MCF 10A (cell line): ENCODE measurements around the gene VAMP5. TPM values are rescaled to one million over a fixed set of nuclear protein-coding genes. Genes with fewer than 3 reads are reported as not detected.

Source experiments
- BruUV-seq: library from RNA; stranded (reverse); fragments of 400-500 nt; replicated peaks from 2 replicates; lab custom pipeline; 2021; lab: Mats Ljungman, UMichigan
- CTCF ChIA-PET: fragments of 300-600 bp; sonication (Branson Sonifier 250); formaldehyde crosslinking; extraction: SDS; loops from one replicate; lab custom pipeline; 2021; ENCODE audit warnings: antibody characterized with exemption, inconsistent platforms; lab: Yijun Ruan, JAX
- POLR2A ChIA-PET: fragments of 300-600, 350-650 bp; sonication (Branson Sonifier 250); formaldehyde crosslinking; extraction: SDS; loops from one replicate; lab custom pipeline; 2020; ENCODE audit warnings: antibody characterized with exemption, inconsistent platforms; lab: Yijun Ruan, JAX
- DNase-seq: peaks from one replicate; pipeline ENCODE4 v3.0.0-alpha.2; 2018; ENCODE audit not compliant: unreplicated experiment
- H3K27ac Mint-ChIP-seq: one replicate; pipeline ENCODE4 v1.8.0; 2022; ENCODE audit warnings: mild to moderate bottlenecking, low read depth, mixed read lengths; ENCODE audit not compliant: unreplicated experiment
- H3K27me3 Mint-ChIP-seq: one replicate; pipeline ENCODE4 v1.8.0; 2022; ENCODE audit warnings: mixed read lengths; ENCODE audit not compliant: insufficient read depth, unreplicated experiment
- H3K36me3 Mint-ChIP-seq: one replicate; pipeline ENCODE4 v1.8.0; 2022; ENCODE audit warnings: mild to moderate bottlenecking, moderate library complexity, mixed read lengths; ENCODE audit not compliant: insufficient read depth, unreplicated experiment
- H3K4me1 Mint-ChIP-seq: one replicate; pipeline ENCODE4 v1.8.0; 2022; ENCODE audit warnings: mixed read lengths; ENCODE audit not compliant: insufficient read depth, unreplicated experiment
- H3K4me3 Mint-ChIP-seq: one replicate; pipeline ENCODE4 v1.8.0; 2022; ENCODE audit warnings: mild to moderate bottlenecking, moderate library complexity, mixed read lengths; ENCODE audit not compliant: unreplicated experiment
- H3K9me3 Mint-ChIP-seq: one replicate; pipeline ENCODE4 v1.8.0; 2022; ENCODE audit warnings: mixed read lengths; ENCODE audit not compliant: unreplicated experiment
- intact Hi-C: fragments of 100-400 bp; cut with micrococcal nuclease; formaldehyde crosslinking; loops from 2 replicates; pipeline ENCODE4 v1.14.1; 2022
- total RNA-seq: library from RNA; stranded (reverse); gene quantifications from 2 replicates; pipeline ENCODE4 v1.2.3, GENCODE V29; 2022
- TF ChIP-seq, protein P1 (sequence below): fragments of 200-600 bp; IDR thresholded peaks from one replicate; pipeline ENCODE4 v1.8.0; 2022; ENCODE audit warnings: antibody characterized with exemption, mild to moderate bottlenecking; ENCODE audit not compliant: unreplicated experiment

Gene VAMP5
- total RNA-seq, 1 experiment from 2014 or later: 1.6 TPM

DNA sequence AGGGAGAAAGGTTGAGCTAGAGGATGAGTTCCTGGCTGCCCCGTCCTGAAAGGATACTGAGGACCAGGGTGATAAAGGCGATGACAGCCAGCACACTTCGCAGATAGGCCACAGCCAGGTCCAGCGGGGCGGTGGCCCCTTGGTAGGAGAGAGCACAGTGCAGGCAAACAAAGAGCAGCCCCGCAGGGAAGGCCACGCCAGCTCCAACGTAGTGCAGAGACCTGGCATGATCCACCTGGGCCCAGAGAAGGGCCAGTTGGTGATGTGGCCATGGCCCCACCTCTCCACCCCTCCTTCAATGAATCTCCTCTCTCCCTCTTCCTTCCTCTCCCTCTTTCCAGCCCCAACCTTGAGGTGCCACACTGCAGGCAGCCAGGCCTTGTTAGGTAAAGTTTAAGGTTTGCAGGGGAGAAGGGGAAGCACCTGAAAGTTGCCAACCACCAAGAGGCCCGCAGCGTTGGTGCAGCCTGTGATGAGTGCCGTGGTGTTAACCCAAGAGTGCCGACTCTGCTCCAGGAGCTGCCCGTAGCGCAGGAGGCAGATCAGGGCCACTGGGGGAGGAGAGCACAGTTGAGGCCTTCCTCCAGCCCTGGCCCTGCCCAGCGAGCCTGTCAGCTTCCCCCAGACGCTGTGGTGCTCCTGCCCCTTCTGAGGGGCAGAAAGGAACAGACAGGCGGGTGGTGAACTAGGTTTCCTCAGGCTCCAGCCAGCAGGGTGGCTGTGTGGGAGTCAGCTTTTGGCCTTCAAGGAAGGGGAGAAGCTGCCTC lies 15.4 kb downstream of the VAMP5 start:
- ChIA-PET CTCF (no interaction called here), POLR2A (interaction anchor here (0.6 to 0.9 kb wide), 4 partner anchors 12 to 39 kb away, joined by 3 to 5 read pairs (median 3); partner anchors contain the start of genes C2orf68, GGCX and VAMP8)
- TF ChIP-seq, protein P1, sequence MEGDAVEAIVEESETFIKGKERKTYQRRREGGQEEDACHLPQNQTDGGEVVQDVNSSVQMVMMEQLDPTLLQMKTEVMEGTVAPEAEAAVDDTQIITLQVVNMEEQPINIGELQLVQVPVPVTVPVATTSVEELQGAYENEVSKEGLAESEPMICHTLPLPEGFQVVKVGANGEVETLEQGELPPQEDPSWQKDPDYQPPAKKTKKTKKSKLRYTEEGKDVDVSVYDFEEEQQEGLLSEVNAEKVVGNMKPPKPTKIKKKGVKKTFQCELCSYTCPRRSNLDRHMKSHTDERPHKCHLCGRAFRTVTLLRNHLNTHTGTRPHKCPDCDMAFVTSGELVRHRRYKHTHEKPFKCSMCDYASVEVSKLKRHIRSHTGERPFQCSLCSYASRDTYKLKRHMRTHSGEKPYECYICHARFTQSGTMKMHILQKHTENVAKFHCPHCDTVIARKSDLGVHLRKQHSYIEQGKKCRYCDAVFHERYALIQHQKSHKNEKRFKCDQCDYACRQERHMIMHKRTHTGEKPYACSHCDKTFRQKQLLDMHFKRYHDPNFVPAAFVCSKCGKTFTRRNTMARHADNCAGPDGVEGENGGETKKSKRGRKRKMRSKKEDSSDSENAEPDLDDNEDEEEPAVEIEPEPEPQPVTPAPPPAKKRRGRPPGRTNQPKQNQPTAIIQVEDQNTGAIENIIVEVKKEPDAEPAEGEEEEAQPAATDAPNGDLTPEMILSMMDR: no peak
- peaks cover 10% of the 10 kb centered on the region for H3K4me1 Mint-ChIP-seq
- H3K27ac Mint-ChIP-seq: no peak overlapping the region
- no peak overlapping the region for H3K4me3 Mint-ChIP-seq
- DNase-seq: no peak
- H3K36me3 Mint-ChIP-seq: peaks cover 26% of the 10 kb centered on the region
- H3K27me3 Mint-ChIP-seq: no peaks in the 10 kb centered on the region
- intact Hi-C loops: loop anchor here (5.0 kb wide), 2 partner anchors 37 to 177 kb away; partner anchors contain the start of gene GGCX
- no peaks in the 10 kb centered on the region for H3K9me3 Mint-ChIP-seq
- no TSS peak for BruUV-seq

DNA sequence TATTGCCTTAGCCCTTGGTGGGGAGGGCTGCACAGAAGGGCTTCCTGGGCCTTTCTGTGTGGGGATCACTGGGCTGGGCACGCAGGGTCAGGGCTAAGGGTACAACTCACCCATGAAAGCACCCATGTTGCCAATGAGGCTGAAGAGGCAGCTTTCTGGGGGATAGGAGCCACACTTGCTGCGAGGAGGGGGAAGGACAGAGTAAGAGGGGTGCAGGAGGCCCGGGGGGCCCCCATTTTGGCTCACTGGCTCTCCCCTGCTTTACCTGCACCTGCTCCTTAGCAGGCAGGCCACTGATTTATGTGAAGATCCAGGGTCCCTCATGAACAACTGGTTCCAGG lies 16.0 kb downstream of the VAMP5 start:
- POLR2A ChIA-PET: interaction anchor here (0.6 to 0.9 kb wide), 3 partner anchors 11 to 39 kb away, joined by 3 read pairs; partner anchors contain the start of genes C2orf68, GGCX and VAMP8
- no peaks in the 10 kb centered on the region for H3K9me3 Mint-ChIP-seq
- intact Hi-C loops: loop anchor here (5.0 kb wide), 2 partner anchors 38 to 178 kb away; partner anchors contain the start of gene GGCX
- no peak overlapping the region for H3K27ac Mint-ChIP-seq
- CTCF ChIA-PET: interaction anchor here (0.6 kb wide), 1 partner anchor 72 kb away, joined by 3 read pairs; no protein-coding TSS in a partner anchor
- H3K4me1 Mint-ChIP-seq: peaks cover 12% of the 10 kb centered on the region
- peaks cover 30% of the 10 kb centered on the region for H3K36me3 Mint-ChIP-seq
- TF ChIP-seq, protein P1: no peak
- H3K27me3 Mint-ChIP-seq: no peaks in the 10 kb centered on the region
- no TSS peak for BruUV-seq
- no peak for DNase-seq
- no peak overlapping the region for H3K4me3 Mint-ChIP-seq

DNA sequence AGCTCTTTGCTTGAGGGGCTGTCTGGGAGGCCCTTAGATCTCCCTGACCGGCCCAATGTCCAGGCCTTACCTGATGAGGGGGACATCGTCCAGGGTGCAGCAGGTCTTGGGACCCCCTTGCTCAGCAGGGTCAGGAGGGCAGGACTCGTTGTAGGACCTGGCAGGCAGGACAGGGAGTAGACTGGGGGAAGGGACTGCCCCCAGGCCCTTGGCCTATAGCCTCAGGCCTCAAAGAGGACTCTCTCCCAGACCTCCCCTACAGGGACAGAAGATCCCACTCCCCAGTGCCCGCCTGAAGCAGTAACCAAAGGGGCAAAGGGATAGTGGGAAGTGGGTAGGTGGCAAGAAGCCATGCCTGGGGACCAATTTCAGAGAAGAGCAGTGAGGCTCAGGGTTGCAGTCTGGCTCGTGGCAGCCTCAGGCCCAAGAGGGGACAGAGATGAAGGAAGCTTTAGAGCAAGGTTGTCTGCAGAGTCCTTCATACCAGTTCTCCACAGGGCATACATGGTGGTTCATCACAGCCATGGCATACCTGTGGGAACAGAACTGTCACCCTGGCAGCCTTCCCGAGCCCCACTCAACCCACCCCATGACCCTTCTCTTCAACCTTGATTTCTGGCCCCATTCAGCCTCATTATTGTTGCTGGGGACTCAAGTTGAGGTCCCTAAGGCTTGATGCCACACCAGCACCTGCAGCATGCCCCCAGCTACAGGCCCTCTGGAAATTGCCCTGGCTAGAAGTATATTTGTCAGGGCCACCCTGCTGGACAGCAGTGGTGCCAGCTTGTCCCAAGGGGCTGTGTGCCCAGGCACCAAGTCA lies 16.9 kb downstream of the VAMP5 start:
- TSS peak; percentile 4 for BruUV-seq
- peaks cover 19% of the 10 kb centered on the region for H3K4me1 Mint-ChIP-seq
- no peaks in the 10 kb centered on the region for H3K9me3 Mint-ChIP-seq
- peak overlapping the region; percentile 79 for H3K4me3 Mint-ChIP-seq
- H3K36me3 Mint-ChIP-seq: peaks cover 25% of the 10 kb centered on the region
- TF ChIP-seq, protein P1: no peak
- ChIA-PET CTCF (interaction anchor here (0.6 to 0.8 kb wide), 2 partner anchors 48 to 262 kb away, joined by 3 to 4 read pairs; no protein-coding TSS in a partner anchor), POLR2A (interaction anchor here (0.8 to 6.1 kb wide), 7 partner anchors 6 to 60 kb away, joined by 3 to 67 read pairs (median 22); partner anchors contain the start of genes C2orf68, RNF181, USP39 and VAMP8)
- DNase-seq: no peak
- peak overlapping the region; percentile 70 for H3K27ac Mint-ChIP-seq
- no peaks in the 10 kb centered on the region for H3K27me3 Mint-ChIP-seq
- intact Hi-C loops: loop anchor here (5.0 kb wide), 2 partner anchors 39 to 179 kb away; partner anchors contain the start of gene GGCX
